SK-N-SH (cell line): ENCODE measurements around the gene IRF2BPL. TPM values are rescaled to one million over a fixed set of nuclear protein-coding genes. Genes with fewer than 3 reads are reported as not detected.

Experiments used
- CTCF ChIA-PET: fragments of 300-600, 350-600 bp; formaldehyde crosslinking; extraction: SDS; loops from one replicate; lab custom pipeline; 2021; lab: Yijun Ruan, JAX
- POLR2A ChIA-PET: fragments of 350-600 bp; sonication (Branson Sonifier 250); formaldehyde crosslinking; extraction: SDS; loops from one replicate; lab custom pipeline; 2020; ENCODE audit warnings: antibody characterized with exemption, inconsistent platforms; lab: Yijun Ruan, JAX
- DNase-seq: peaks from one replicate; pipeline ENCODE4 v3.0.0; 2012
- H2AFZ ChIP-seq: fragments of 200-600 bp; sonication (generic); 2 replicates; pipeline ENCODE4 v1.8.1; 2016; ENCODE audit warnings: antibody characterized with exemption, mild to moderate bottlenecking, low read depth
- H3F3A ChIP-seq: fragments of 200-600 bp; sonication (generic); replicated peaks from 2 replicates; pipeline ENCODE3; 2016; ENCODE audit warnings: antibody characterized with exemption, mild to moderate bottlenecking; ENCODE audit not compliant: insufficient read depth
- H3K27ac ChIP-seq, 2 experiments: fragments of 200-500 bp in 1 of 2; fragments of 200-600 bp in 1 of 2; sonication (Bioruptor generic) in 1 of 2; sonication (generic), shearing (Covaris generic) in 1 of 2; 2 replicates each; pipeline versions ENCODE4 v1.5.1 to v1.6.1; 2014 to 2016; ENCODE audit warnings: low read depth in 2 of 2, inconsistent platforms in 1 of 2, low read length in 1 of 2, mild to moderate bottlenecking in 1 of 2, mixed read lengths in 1 of 2
- H3K27me3 ChIP-seq: fragments of 200-600 bp; sonication (generic), shearing (Covaris generic); 2 replicates; pipeline ENCODE4 v1.6.1; 2016; ENCODE audit warnings: mixed run types; ENCODE audit not compliant: insufficient read depth
- H3K36me3 ChIP-seq, 2 experiments: fragments of 200-500 bp in 1 of 2; fragments of 200-600 bp in 1 of 2; sonication (Bioruptor generic) in 1 of 2; sonication (generic) in 1 of 2; replicated peaks in 1 of 2; 2 replicates each; pipeline versions ENCODE3 to v1.5.1; 2014 to 2016; ENCODE audit warnings: low read length in 1 of 2, mild to moderate bottlenecking in 1 of 2; ENCODE audit not compliant: insufficient read depth in 2 of 2, control insufficient read depth in 1 of 2
- H3K4me1 ChIP-seq, 2 experiments: fragments of 200-500 bp in 1 of 2; fragments of 200-600 bp in 1 of 2; sonication (Bioruptor generic) in 1 of 2; sonication (generic), shearing (Covaris generic) in 1 of 2; 2 replicates each; pipeline versions ENCODE4 v1.5.1 to v1.6.1; 2014 to 2016; ENCODE audit warnings: low read depth in 1 of 2, low read length in 1 of 2, mixed run types in 1 of 2; ENCODE audit not compliant: insufficient read depth in 2 of 2, control insufficient read depth in 1 of 2
- H3K4me2 ChIP-seq: fragments of 200-600 bp; sonication (generic), shearing (Covaris generic); 2 replicates; pipeline ENCODE4 v1.6.1; 2017; ENCODE audit warnings: mixed run types
- H3K4me3 ChIP-seq, 2 experiments: fragments of 200-500 bp in 1 of 2; fragments of 200-600 bp in 1 of 2; sonication (Bioruptor generic) in 1 of 2; sonication (generic), shearing (Covaris generic) in 1 of 2; 2 replicates each; pipeline versions ENCODE4 v1.5.1 to v1.8.1; 2014 to 2016; ENCODE audit warnings: low read depth in 2 of 2, inconsistent platforms in 1 of 2, low read length in 1 of 2, mild to moderate bottlenecking in 1 of 2, mixed read lengths in 1 of 2, moderate library complexity in 1 of 2
- H3K79me2 ChIP-seq: fragments of 200-600 bp; sonication (generic); 2 replicates; pipeline ENCODE4 v1.8.1; 2017; ENCODE audit warnings: mild to moderate bottlenecking; ENCODE audit not compliant: insufficient read depth
- H3K9ac ChIP-seq: fragments of 200-600 bp; sonication (generic); 2 replicates; pipeline ENCODE4 v1.6.1; 2017; ENCODE audit warnings: mixed run types
- H3K9me2 ChIP-seq: fragments of 200-600 bp; sonication (generic); 2 replicates; pipeline ENCODE4 v1.6.1; 2017; ENCODE audit warnings: mixed run types
- H3K9me3 ChIP-seq: fragments of 200-600 bp; sonication (generic); 2 replicates; pipeline ENCODE4 v1.6.1; 2017; ENCODE audit warnings: mixed run types, mild to moderate bottlenecking, moderate library complexity
- H4K20me1 ChIP-seq: fragments of 200-600 bp; sonication (generic); 2 replicates; pipeline ENCODE4 v1.6.1; 2017; ENCODE audit warnings: mild to moderate bottlenecking, mixed run types; ENCODE audit not compliant: insufficient read depth
- EZH2phosphoT487 ChIP-seq: fragments of 200-600 bp; sonication (generic); IDR thresholded peaks from 2 replicates; pipeline ENCODE4 v1.6.1; 2017; ENCODE audit warnings: low read depth, mixed run types, mild to moderate bottlenecking, antibody characterized with exemption, moderate library complexity, borderline replicate concordance
- JUND ChIP-seq: IDR thresholded peaks from 2 replicates; pipeline ENCODE4 v1.4.0; 2012
- MXI1 ChIP-seq: IDR thresholded peaks from 2 replicates; pipeline ENCODE4 v1.6.1; 2012; ENCODE audit warnings: mild to moderate bottlenecking, low read depth, low read length, improper control_type of control experiment
- RAD21 ChIP-seq: IDR thresholded peaks from 2 replicates; pipeline ENCODE4 v1.6.1; 2012; ENCODE audit warnings: mild to moderate bottlenecking, low read length
- SIN3A ChIP-seq: IDR thresholded peaks from 2 replicates; pipeline ENCODE4 v1.6.1; 2012; ENCODE audit warnings: low read depth, mild to moderate bottlenecking, low read length, moderate library complexity, borderline replicate concordance
- YY1 ChIP-seq: IDR thresholded peaks from 2 replicates; pipeline ENCODE4 v1.4.0; 2012; ENCODE audit warnings: low read depth, mild to moderate bottlenecking
- WGBS: methylation state at CpG from one replicate; pipeline ENCODE4 v1.1.6; 2017; ENCODE audit warnings: low lambda C conversion rate; 5-methylcytosine and 5-hydroxymethylcytosine counted together
- polyA plus RNA-seq, 3 experiments: library from polyadenylated mRNA; depleted of rRNA; stranded (reverse); fragments of >200 nt; gene quantifications; 2 replicates each; pipeline ENCODE4 v1.2.3, GENCODE V29; 2012

IRF2BPL gene
- polyA plus RNA-seq, 1 of the 3 experiments (the other 2 are of a cell fraction), result 17.1 TPM

DNA sequence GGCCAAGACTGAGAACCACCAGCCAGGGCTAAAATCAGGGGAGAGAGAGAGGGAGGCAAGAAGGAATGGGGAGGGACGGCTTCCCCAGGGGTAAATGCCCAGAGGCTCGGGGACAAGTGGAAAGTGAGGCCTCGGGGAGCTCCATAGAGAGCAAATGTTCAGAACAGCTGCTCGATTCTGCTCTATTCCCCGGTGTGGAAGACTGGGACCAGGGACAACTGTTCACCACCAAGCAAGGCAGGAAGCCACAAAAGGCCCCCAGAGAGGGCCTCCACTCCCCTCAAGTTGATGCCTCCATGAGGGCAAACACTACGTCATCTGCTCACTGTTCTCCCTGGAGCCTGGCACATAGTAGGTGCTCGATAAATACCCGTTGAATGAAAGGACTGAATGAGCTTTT, 53.5 kb downstream of the IRF2BPL start:
- 84% methylated on average over 8 of the region's 8 CpGs for WGBS
- no peaks in the 10 kb centered on the region for H3K9me3 ChIP-seq
- no peak overlapping the region for H3K9ac ChIP-seq
- H3K27me3 ChIP-seq, result no peaks in the 10 kb centered on the region
- H3K27ac ChIP-seq, result no peak overlapping the region
- H3K4me2 ChIP-seq, result no peak overlapping the region
- H3K4me3 ChIP-seq, result no peak overlapping the region
- ChIA-PET POLR2A (interaction anchor here (0.6 kb wide), 1 partner anchor 779 kb away, joined by 3 read pairs; no protein-coding TSS in a partner anchor), CTCF (interaction anchor here (0.6 to 1.9 kb wide), 4 partner anchors 12 to 99 kb away, joined by 3 to 6 read pairs (median 4); no protein-coding TSS in a partner anchor)
- DNase-seq, result no peak
- TF ChIP-seq JUND (no peak), MXI1 (no peak), RAD21 (no peak), EZH2phosphoT487 (no peak), SIN3A (no peak), YY1 (no peak)
- no peaks in the 10 kb centered on the region for H4K20me1 ChIP-seq
- no peak overlapping the region for H2AFZ ChIP-seq
- no peaks in the 10 kb centered on the region for H3K79me2 ChIP-seq
- no peaks in the 10 kb centered on the region for H3F3A ChIP-seq
- no peaks in the 10 kb centered on the region for H3K9me2 ChIP-seq
- H3K36me3 ChIP-seq, result no peaks in the 10 kb centered on the region
- H3K4me1 ChIP-seq, result peaks cover 0 to 16% of the 10 kb centered on the region in 2 experiments; a peak in 1 of 4 replicates

Other genes with a start within 250 kb of the IRF2BPL start
- gene ANGEL1, start 215.8 kb downstream of the IRF2BPL start, polyA plus RNA-seq (2012; rRNA removed), result 14.1 and 20.7 TPM in 2 replicates
- not detected in 2 replicates for gene LRRC74A, start 202.3 kb downstream of the IRF2BPL start, polyA plus RNA-seq (2012; rRNA removed)
- gene CIPC, start 69.5 kb upstream of the IRF2BPL start, polyA plus RNA-seq (2012; rRNA removed), result 6.5 and 9.6 TPM in 2 replicates
- 0.03 TPM in 1 of 2 replicates, not detected in the other for gene ZDHHC22, start 113.1 kb upstream of the IRF2BPL start, polyA plus RNA-seq (2012; rRNA removed)
- gene TMEM63C, start 153.1 kb upstream of the IRF2BPL start, polyA plus RNA-seq (2012; rRNA removed), result 0.25 and 0.52 TPM in 2 replicates
- gene NGB, start 242.5 kb upstream of the IRF2BPL start, polyA plus RNA-seq (2012; rRNA removed), result not detected in 2 replicates